ENCODE measurements around the gene CFAP73.
A peak's percentile ranks its signal among the peaks of the same experiment; 100 is the strongest.

Gene CFAP73

DNA sequence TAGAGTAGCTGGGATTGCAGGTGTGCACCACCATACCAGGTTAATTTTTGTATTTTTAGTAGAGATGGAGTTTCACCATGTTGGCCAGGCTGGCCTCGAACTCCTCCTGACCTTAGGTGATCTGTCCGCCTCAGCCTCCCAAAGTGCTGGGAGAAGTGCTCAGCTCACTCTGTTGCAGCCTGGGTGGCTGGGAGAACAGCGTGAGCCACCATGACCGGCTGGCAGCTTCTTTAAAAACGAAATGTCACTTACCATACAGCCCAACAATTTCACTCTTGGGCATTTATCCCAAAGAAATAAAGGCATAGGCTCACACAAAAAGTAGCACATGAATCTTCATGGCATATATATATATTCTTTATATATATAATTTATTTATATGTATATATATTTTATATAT is 4.7 kb upstream of the CFAP73 start:
- Mint-ChIP-seq H3K9me3 (ENCODE audit: low read depth) (peaks cover 3% of the 10 kb centered on the region), H3K27me3 (no peaks in the 10 kb centered on the region), H3K4me3 (no peak overlapping the region), H3K4me1 (ENCODE audit: low read depth) (peaks cover 4% of the 10 kb centered on the region), H3K27ac (no peak overlapping the region), H3K36me3 (peaks cover 3% of the 10 kb centered on the region)

GRCh38 chr12:113145720-113146551 is 3.6 kb upstream of the CFAP73 start:
- H3K36me3 Mint-ChIP-seq, result peaks cover 3% of the 10 kb centered on the region
- H3K27me3 Mint-ChIP-seq, result no peaks in the 10 kb centered on the region
- H3K4me1 Mint-ChIP-seq (ENCODE audit: low read depth), result peaks cover 4% of the 10 kb centered on the region
- H3K27ac Mint-ChIP-seq, result no peak overlapping the region
- peaks cover 3% of the 10 kb centered on the region for H3K9me3 Mint-ChIP-seq (ENCODE audit: low read depth)
- H3K4me3 Mint-ChIP-seq, result no peak overlapping the region

GRCh38 chr12:113146999-113147398 is 2.5 kb upstream of the CFAP73 start:
- H3K36me3 Mint-ChIP-seq, result peaks cover 3% of the 10 kb centered on the region
- no peak overlapping the region for H3K27ac Mint-ChIP-seq
- no peak overlapping the region for H3K4me3 Mint-ChIP-seq
- peaks cover 3% of the 10 kb centered on the region for H3K9me3 Mint-ChIP-seq (ENCODE audit: low read depth)
- no peaks in the 10 kb centered on the region for H3K27me3 Mint-ChIP-seq
- H3K4me1 Mint-ChIP-seq (ENCODE audit: low read depth), result peaks cover 3% of the 10 kb centered on the region

DNA sequence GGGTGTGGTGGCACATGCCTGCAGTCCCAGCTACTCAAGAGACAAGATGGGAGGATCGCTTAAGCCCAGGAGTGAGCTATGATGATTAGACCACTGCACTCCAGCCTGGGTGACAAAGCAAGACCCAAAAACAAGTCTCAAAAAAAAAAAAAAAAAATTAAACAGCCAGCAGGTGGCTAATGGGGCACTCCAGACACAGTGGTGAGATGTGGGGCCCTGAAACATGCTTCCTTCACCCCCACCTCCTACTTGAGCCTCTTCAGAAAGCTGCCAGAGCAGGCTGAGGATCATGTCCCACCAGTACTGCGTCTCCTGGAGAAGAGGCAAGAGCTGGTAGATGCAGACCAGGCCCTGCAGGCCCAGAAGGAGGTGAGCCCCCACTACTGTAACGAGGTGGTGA is 2.1 kb downstream of the CFAP73 start:
- Mint-ChIP-seq H3K36me3 (no peaks in the 10 kb centered on the region), H3K4me1 (ENCODE audit: low read depth) (peaks cover 19% of the 10 kb centered on the region), H3K27me3 (no peaks in the 10 kb centered on the region), H3K9me3 (ENCODE audit: low read depth) (peaks cover 3% of the 10 kb centered on the region), H3K4me3 (peak overlapping the region; percentile 71), H3K27ac (no peak overlapping the region)

GRCh38 chr12:113152196-113152834 is 2.8 kb downstream of the CFAP73 start:
- Mint-ChIP-seq H3K4me3 (peak overlapping the region; percentile 71), H3K4me1 (ENCODE audit: low read depth) (peaks cover 24% of the 10 kb centered on the region), H3K27ac (peak overlapping the region; percentile 51), H3K27me3 (no peaks in the 10 kb centered on the region), H3K36me3 (no peaks in the 10 kb centered on the region), H3K9me3 (ENCODE audit: low read depth) (peaks cover 3% of the 10 kb centered on the region)

DNA sequence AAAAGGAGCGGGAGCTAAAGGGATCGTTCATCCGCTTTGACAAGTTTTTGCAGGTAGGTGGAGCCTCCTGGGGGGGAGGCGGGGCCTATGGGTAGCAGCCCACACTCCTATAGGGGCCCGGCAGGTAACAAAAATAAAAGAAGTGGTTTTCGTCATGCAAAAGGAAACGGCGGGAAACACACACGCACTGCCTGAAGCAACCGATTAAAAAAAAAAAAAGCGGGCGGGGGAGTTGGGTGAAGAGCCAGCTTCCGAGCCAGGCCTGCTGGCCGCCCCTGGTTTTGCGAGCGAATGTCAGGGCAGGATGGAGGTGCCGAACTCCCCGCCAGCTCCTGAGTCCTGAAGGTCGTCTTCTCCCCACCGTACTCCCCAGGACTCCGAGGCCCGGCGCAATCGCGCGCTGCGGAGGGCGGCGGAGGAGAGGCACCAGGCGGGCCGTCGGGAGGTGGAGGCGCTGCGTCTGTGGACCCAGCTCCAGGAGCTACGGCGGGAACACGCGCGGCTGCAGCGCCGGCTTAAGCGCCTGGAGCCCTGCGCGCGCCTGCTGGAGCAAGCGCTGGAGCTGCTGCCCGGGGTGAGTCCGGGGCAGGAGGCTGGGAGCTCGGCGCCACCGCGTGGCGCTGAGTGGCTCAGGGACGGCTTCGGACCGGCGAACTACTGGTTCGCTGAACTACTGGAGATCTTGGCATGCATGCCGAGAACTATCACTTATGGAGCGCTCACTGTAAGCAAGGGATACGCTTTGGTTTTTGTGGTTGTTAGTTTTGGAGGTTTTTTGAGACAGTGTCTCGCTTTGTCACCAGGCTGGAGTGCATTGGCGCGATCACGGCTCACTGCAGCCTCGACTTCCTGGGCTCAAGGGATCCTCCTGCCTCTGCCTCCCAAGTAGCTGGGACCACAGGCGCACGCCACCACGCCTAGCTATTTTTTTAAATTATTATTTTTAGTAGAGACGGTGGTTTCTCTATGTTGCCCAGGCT is 3.6 kb downstream of the CFAP73 start:
- Mint-ChIP-seq H3K4me1 (ENCODE audit: low read depth) (peaks cover 24% of the 10 kb centered on the region), H3K36me3 (no peaks in the 10 kb centered on the region), H3K27ac (peak overlapping the region; percentile 54)

GRCh38 chr12:113154351-113154973 is 4.9 kb downstream of the CFAP73 start:
- no peaks in the 10 kb centered on the region for H3K36me3 Mint-ChIP-seq
- H3K27me3 Mint-ChIP-seq, result no peaks in the 10 kb centered on the region
- peak overlapping the region; percentile 68 for H3K4me3 Mint-ChIP-seq
- H3K4me1 Mint-ChIP-seq (ENCODE audit: low read depth), result peaks cover 24% of the 10 kb centered on the region
- no peak overlapping the region for H3K27ac Mint-ChIP-seq
- no peaks in the 10 kb centered on the region for H3K9me3 Mint-ChIP-seq (ENCODE audit: low read depth)

More for the DNA sequence above, 3.6 kb downstream of the CFAP73 start:
- Mint-ChIP-seq H3K4me3 (peak overlapping the region; percentile 71), H3K9me3 (ENCODE audit: low read depth) (no peaks in the 10 kb centered on the region), H3K27me3 (no peaks in the 10 kb centered on the region)

GRCh38 chr12:113155060-113155459 is 5.5 kb downstream of the CFAP73 start:
- H3K27me3 Mint-ChIP-seq, result no peaks in the 10 kb centered on the region
- H3K4me3 Mint-ChIP-seq, result no peak overlapping the region
- no peaks in the 10 kb centered on the region for H3K36me3 Mint-ChIP-seq

GRCh38 chr12:113155646-113156045 is 6.1 kb downstream of the CFAP73 start:
- no peak overlapping the region for H3K27ac Mint-ChIP-seq
- peaks cover 24% of the 10 kb centered on the region for H3K4me1 Mint-ChIP-seq (ENCODE audit: low read depth)
- H3K27me3 Mint-ChIP-seq, result no peaks in the 10 kb centered on the region

More at GRCh38 chr12:113155060-113155459, 5.5 kb downstream of the CFAP73 start:
- Mint-ChIP-seq H3K9me3 (ENCODE audit: low read depth) (no peaks in the 10 kb centered on the region), H3K27ac (no peak overlapping the region), H3K4me1 (ENCODE audit: low read depth) (peaks cover 24% of the 10 kb centered on the region)

GRCh38 chr12:113157218-113157859 is 7.8 kb downstream of the CFAP73 start:
- Mint-ChIP-seq H3K4me1 (ENCODE audit: low read depth) (peaks cover 20% of the 10 kb centered on the region), H3K27me3 (no peaks in the 10 kb centered on the region), H3K4me3 (no peak overlapping the region), H3K36me3 (peaks cover 2% of the 10 kb centered on the region), H3K9me3 (ENCODE audit: low read depth) (no peaks in the 10 kb centered on the region), H3K27ac (peak overlapping the region; percentile 54)

More at GRCh38 chr12:113155646-113156045, 6.1 kb downstream of the CFAP73 start:
- Mint-ChIP-seq H3K36me3 (peaks cover 2% of the 10 kb centered on the region), H3K4me3 (no peak overlapping the region), H3K9me3 (ENCODE audit: low read depth) (no peaks in the 10 kb centered on the region)

GRCh38 chr12:113158439-113159203 is 9.1 kb downstream of the CFAP73 start:
- H3K4me1 Mint-ChIP-seq (ENCODE audit: low read depth), result peaks cover 17% of the 10 kb centered on the region
- H3K27me3 Mint-ChIP-seq, result no peaks in the 10 kb centered on the region
- H3K27ac Mint-ChIP-seq, result no peak overlapping the region
- no peak overlapping the region for H3K4me3 Mint-ChIP-seq
- no peaks in the 10 kb centered on the region for H3K9me3 Mint-ChIP-seq (ENCODE audit: low read depth)
- peaks cover 2% of the 10 kb centered on the region for H3K36me3 Mint-ChIP-seq

GRCh38 chr12:113159937-113160336 is 10.4 kb downstream of the CFAP73 start:
- H3K36me3 Mint-ChIP-seq, result peaks cover 2% of the 10 kb centered on the region
- H3K9me3 Mint-ChIP-seq (ENCODE audit: low read depth), result no peaks in the 10 kb centered on the region
- no peaks in the 10 kb centered on the region for H3K27me3 Mint-ChIP-seq
- no peak overlapping the region for H3K27ac Mint-ChIP-seq
- peaks cover 11% of the 10 kb centered on the region for H3K4me1 Mint-ChIP-seq (ENCODE audit: low read depth)
- no peak overlapping the region for H3K4me3 Mint-ChIP-seq

DNA sequence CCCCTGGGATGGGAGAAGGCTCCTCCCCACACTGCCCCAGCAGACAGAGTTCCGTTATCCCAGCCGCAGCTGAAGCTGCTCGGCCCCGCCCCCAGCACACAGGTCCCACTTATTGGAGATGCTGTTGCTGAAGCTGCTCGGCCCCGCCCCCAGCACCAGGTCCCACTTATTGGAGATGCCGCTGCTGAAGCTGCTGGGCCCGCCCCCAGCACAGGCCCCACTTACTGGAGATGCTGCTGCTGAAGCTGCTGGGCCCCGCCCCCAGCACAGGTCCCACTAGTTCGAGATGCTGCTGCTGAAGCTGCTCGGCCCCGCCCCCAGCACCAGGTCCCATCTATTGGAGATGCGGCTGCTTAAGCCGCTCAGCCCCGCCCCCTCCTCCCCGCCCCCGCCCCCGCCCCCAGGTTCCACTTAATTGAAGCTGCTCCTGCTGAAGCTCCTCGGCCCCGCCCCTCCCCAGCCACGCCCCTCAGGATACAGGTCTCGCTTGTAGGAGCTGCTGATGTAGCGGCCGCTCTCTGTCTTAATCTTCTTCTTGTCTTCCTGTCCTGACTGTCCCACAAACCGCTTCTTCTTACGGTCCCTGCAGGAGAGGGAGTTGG is 12.0 kb downstream of the CFAP73 start:
- H3K4me1 Mint-ChIP-seq (ENCODE audit: low read depth), result peaks cover 5% of the 10 kb centered on the region
- H3K9me3 Mint-ChIP-seq (ENCODE audit: low read depth), result no peaks in the 10 kb centered on the region
- peaks cover 2% of the 10 kb centered on the region for H3K36me3 Mint-ChIP-seq
- H3K27ac Mint-ChIP-seq, result no peak overlapping the region
- no peak overlapping the region for H3K4me3 Mint-ChIP-seq
- no peaks in the 10 kb centered on the region for H3K27me3 Mint-ChIP-seq
